ENCODE measurements around the gene TMEM53. TPM values are rescaled to one million over a fixed set of nuclear protein-coding genes. Genes with fewer than 3 reads are reported as not detected.

Gene TMEM53
- total RNA-seq, 1 experiment from 2014 or later, result 3.3 TPM

DNA sequence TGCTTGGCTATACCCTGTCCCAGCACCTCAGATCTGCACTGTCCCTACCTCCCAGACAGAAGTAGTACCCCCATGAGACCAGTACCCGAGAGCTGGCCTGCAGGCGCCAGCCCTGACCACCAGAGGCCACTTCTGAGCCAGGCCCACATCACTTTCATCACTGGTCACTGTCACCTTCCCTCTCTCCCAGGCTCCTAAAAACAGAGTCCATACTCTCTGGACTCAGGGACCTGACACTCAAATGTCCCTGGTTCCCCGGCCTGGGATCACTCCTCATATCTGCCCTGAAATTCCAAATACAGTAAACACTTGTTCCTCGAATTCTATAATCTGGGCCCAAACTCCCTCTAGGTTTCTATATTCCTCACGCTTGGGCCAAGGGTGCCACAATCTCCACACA lies 18.7 kb downstream of the TMEM53 start:
- Histone ChIP-seq H3K4me3 (ENCODE audit: low read depth, low read length, poor library complexity, severe bottlenecking) (no peak overlapping the region), H3K4me1 (ENCODE audit: insufficient read depth, low read length, poor library complexity, severe bottlenecking) (no peaks in the 10 kb centered on the region), H3K27me3 (replicated peaks; ENCODE audit: insufficient read depth, low read depth, low read length, poor library complexity) (no peaks in the 10 kb centered on the region), H3K36me3 (ENCODE audit: insufficient read depth, low read length, poor library complexity, severe bottlenecking) (peaks cover 7% of the 10 kb centered on the region), H3K27ac (ENCODE audit: low read depth, low read length, poor library complexity, severe bottlenecking) (no peak overlapping the region), H3K9me3 (ENCODE audit: low read depth, low read length, poor library complexity, severe bottlenecking) (no peaks in the 10 kb centered on the region)
- intact Hi-C loops (cut with micrococcal nuclease; ENCODE audit: unreplicated experiment), result loop anchor here (10.0 kb wide), 1 partner anchor 561 kb away; no protein-coding TSS in a partner anchor
- peak; percentile 69 for TF ChIP-seq CTCF (conservative IDR thresholded peaks at IDR 0.05; ENCODE audit: low read depth, low read length)
- TF ChIP-seq EZH2 (IDR thresholded peaks at IDR 0.05; ENCODE audit: borderline replicate concordance, low read depth, low read length, poor library complexity, severe bottlenecking), result no peak
- ChIA-PET CTCF (no interaction called here), POLR2A (ENCODE audit: low non-redundant PET) (no interaction called here)
- peak; percentile 22 for DNase-seq (ENCODE audit: low spot score)
- BruUV-seq (replicated peaks), result no TSS peak

GRCh38 chr1:44654621-44655187 lies 19.6 kb downstream of the TMEM53 start:
- intact Hi-C loops (cut with micrococcal nuclease; ENCODE audit: unreplicated experiment), result loop anchor here (5.0 to 10.0 kb wide), 2 partner anchors 437 to 560 kb away; no protein-coding TSS in a partner anchor
- no peak for DNase-seq (ENCODE audit: low spot score)
- H3K4me1 ChIP-seq (ENCODE audit: insufficient read depth, low read length, poor library complexity, severe bottlenecking), result no peaks in the 10 kb centered on the region
- no peaks in the 10 kb centered on the region for H3K9me3 ChIP-seq (ENCODE audit: low read depth, low read length, poor library complexity, severe bottlenecking)
- TF ChIP-seq EZH2 (IDR thresholded peaks at IDR 0.05; ENCODE audit: borderline replicate concordance, low read depth, low read length, poor library complexity, severe bottlenecking), result no peak
- TF ChIP-seq CTCF (conservative IDR thresholded peaks at IDR 0.05; ENCODE audit: low read depth, low read length), result no peak
- no peaks in the 10 kb centered on the region for H3K27me3 ChIP-seq (replicated peaks; ENCODE audit: insufficient read depth, low read depth, low read length, poor library complexity)
- no TSS peak for BruUV-seq (replicated peaks)
- no peak overlapping the region for H3K27ac ChIP-seq (ENCODE audit: low read depth, low read length, poor library complexity, severe bottlenecking)
- CTCF ChIA-PET, result no interaction called here
- POLR2A ChIA-PET (ENCODE audit: low non-redundant PET), result no interaction called here
- H3K4me3 ChIP-seq (ENCODE audit: low read depth, low read length, poor library complexity, severe bottlenecking), result no peak overlapping the region
- peaks cover 16% of the 10 kb centered on the region for H3K36me3 ChIP-seq (ENCODE audit: insufficient read depth, low read length, poor library complexity, severe bottlenecking)

- ChIA-PET POLR2A (ENCODE audit: low non-redundant PET) (no interaction called here), CTCF (interaction anchor here (0.5 to 2.0 kb wide), 12 partner anchors 11 to 438 kb away, joined by 3 to 17 read pairs (median 4); no protein-coding TSS in a partner anchor)
- Histone ChIP-seq H3K27ac (ENCODE audit: low read depth, low read length, poor library complexity, severe bottlenecking) (no peak overlapping the region), H3K4me1 (ENCODE audit: insufficient read depth, low read length, poor library complexity, severe bottlenecking) (no peaks in the 10 kb centered on the region), H3K27me3 (replicated peaks; ENCODE audit: insufficient read depth, low read depth, low read length, poor library complexity) (no peaks in the 10 kb centered on the region), H3K4me3 (ENCODE audit: low read depth, low read length, poor library complexity, severe bottlenecking) (no peak overlapping the region), H3K9me3 (ENCODE audit: low read depth, low read length, poor library complexity, severe bottlenecking) (no peaks in the 10 kb centered on the region), H3K36me3 (ENCODE audit: insufficient read depth, low read length, poor library complexity, severe bottlenecking) (peaks cover 23% of the 10 kb centered on the region)
- no peak for DNase-seq (ENCODE audit: low spot score)
- no TSS peak for BruUV-seq (replicated peaks)
- intact Hi-C loops (cut with micrococcal nuclease; ENCODE audit: unreplicated experiment), result loop anchor here (1.0 to 10.0 kb wide), 5 partner anchors 45 to 559 kb away; no protein-coding TSS in a partner anchor
- no peak for TF ChIP-seq EZH2 (IDR thresholded peaks at IDR 0.05; ENCODE audit: borderline replicate concordance, low read depth, low read length, poor library complexity, severe bottlenecking)
- TF ChIP-seq CTCF (conservative IDR thresholded peaks at IDR 0.05; ENCODE audit: low read depth, low read length), result no peak; the same call in 1 of the 2 replicates
Measured at GRCh38 chr1:44653107-44653964, 20.9 kb downstream of the TMEM53 start.
